Measurements from ENCODE around the gene TUFM.

The TUFM gene

GRCh38 chr16:28865001-28865688, 19.0 kb upstream of the TUFM start:
- TF ChIP-seq, protein P1, sequence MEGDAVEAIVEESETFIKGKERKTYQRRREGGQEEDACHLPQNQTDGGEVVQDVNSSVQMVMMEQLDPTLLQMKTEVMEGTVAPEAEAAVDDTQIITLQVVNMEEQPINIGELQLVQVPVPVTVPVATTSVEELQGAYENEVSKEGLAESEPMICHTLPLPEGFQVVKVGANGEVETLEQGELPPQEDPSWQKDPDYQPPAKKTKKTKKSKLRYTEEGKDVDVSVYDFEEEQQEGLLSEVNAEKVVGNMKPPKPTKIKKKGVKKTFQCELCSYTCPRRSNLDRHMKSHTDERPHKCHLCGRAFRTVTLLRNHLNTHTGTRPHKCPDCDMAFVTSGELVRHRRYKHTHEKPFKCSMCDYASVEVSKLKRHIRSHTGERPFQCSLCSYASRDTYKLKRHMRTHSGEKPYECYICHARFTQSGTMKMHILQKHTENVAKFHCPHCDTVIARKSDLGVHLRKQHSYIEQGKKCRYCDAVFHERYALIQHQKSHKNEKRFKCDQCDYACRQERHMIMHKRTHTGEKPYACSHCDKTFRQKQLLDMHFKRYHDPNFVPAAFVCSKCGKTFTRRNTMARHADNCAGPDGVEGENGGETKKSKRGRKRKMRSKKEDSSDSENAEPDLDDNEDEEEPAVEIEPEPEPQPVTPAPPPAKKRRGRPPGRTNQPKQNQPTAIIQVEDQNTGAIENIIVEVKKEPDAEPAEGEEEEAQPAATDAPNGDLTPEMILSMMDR (IDR thresholded peaks at IDR 0.05; ENCODE audit: low read depth, low read length, missing control alignments) = no peak
- H3K4me3 ChIP-seq (ENCODE audit: low read depth, low read length) = no peak overlapping the region; the same call in 1 of the 2 replicates
- no peak for DNase-seq (ENCODE audit: low read depth)

DNA sequence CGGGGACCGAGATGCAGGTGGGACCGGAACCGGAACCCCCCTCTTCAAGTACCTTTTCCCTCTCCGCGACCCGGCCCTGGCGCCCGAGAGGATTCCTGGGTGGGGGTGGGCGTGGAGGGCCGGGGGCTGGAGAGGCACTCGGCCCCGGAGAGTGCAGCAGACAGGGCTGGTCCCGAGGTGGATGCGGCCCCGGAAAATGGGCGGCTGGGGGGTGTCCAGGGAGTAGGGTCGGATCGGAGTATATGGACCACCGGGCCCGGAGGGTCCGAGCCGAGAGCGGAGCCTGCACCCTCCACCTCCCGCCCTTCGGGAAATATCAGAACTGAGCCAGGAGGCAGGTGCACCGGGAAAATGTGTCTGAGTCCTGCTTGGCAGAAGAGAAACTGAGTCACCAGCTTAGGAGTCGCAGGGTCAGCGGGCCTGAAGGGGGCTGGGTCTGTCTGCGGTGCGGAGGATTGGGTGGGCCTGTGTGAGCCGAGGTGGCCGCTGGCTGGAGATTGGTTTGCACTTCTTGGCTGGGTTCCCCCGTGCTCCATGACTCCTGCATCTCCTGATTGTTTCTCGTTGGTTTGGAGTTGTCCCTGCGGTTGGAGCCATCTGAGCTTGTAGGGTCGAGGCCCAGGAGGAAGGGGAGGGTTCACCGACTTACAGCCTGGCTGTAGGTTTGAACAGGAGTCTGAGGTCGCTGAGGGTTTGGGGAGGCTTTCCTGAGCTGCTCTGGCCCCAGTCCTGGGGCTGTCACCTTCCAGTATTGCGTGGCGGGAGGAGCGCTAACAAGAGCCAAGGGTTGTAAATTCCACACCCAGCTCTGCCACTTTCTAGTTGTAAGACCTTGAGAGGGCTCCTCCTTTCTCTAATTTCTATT, 18.0 kb upstream of the TUFM start:
- TF ChIP-seq, protein P1 (IDR thresholded peaks at IDR 0.05; ENCODE audit: low read depth, low read length, missing control alignments) = no peak
- H3K4me3 ChIP-seq (ENCODE audit: low read depth, low read length) = peak overlapping the region; percentile 65
- DNase-seq (ENCODE audit: low read depth) = no peak

DNA sequence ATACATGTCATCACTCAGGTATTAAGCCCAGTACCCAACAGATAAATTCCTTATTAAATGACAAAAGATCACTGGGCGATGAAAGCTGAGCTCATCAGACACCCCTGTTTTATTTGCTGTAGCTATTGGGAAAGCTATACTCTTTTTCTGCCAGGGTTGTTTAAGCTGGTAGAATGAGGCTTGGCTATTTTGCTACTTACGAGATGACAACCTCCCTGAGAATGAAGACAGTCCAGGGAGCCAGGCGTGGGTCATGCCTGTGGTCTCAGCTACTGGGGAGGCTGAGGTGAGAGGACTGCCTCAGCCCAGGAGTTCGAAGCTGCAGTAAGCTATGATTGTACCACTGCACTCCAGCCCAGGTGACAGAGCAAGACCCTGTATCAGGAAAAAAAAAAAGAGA, 13.2 kb upstream of the TUFM start:
- no peak overlapping the region for H3K4me3 ChIP-seq (ENCODE audit: low read depth, low read length)
- TF ChIP-seq, protein P1 (IDR thresholded peaks at IDR 0.05; ENCODE audit: low read depth, low read length, missing control alignments) = no peak
- no peak for DNase-seq (ENCODE audit: low read depth)

DNA sequence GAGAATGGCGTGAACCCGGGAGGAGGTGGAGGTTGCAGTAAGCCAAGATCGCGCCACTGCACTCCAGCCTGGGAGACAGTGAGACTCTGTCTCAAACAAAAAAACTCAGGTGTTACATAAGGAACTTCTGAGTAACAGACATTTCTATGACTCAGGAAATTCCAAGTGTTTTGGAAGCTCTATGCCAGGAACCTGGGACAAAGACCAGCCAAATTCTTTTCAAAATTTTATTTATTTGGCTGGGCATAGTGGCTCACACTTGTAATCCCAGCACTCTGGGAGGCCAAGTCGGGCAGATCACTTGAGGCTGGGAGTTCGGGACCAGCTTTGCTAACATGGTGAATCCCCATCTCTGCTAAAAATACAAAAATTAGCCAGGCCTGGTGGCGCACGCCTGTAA, 12.3 kb upstream of the TUFM start:
- no peak overlapping the region for H3K4me3 ChIP-seq (ENCODE audit: low read depth, low read length)
- no peak for DNase-seq (ENCODE audit: low read depth)
- TF ChIP-seq, protein P1 (IDR thresholded peaks at IDR 0.05; ENCODE audit: low read depth, low read length, missing control alignments) = no peak

DNA sequence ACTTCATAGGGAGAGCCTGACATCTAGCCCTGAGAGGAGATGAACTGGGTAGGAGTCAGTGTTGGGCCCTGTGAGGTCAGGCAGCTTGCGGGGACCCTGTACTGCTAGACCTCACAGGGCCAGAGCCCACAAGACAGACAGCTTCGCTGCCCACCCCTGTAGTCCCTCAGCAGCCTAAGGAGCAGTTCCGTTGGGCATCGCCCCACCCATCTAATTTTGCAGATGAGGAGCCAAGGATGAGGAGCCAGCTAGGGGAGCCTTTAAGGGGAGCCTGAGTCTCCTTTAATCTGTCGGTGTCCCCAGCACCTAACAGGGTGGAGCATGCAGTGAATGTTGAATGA, 755 bp upstream of the TUFM start:
- peak overlapping the region; percentile 65 for H3K4me3 ChIP-seq (ENCODE audit: low read depth, low read length)
- TF ChIP-seq, protein P1 (IDR thresholded peaks at IDR 0.05; ENCODE audit: low read depth, low read length, missing control alignments) = no peak
- no peak for DNase-seq (ENCODE audit: low read depth)

- TF ChIP-seq, protein P1 (IDR thresholded peaks at IDR 0.05; ENCODE audit: low read depth, low read length, missing control alignments) = no peak
- DNase-seq (ENCODE audit: low read depth) = no peak
- H3K4me3 ChIP-seq (ENCODE audit: low read depth, low read length) = peak overlapping the region; percentile 65
These were observed 428 bp downstream of the TUFM start for GRCh38 chr16:28845761-28846079.
